HCT116 (cell line): Measurements from ENCODE around the gene PHACTR1. TPM values are rescaled to one million over a fixed set of nuclear protein-coding genes. Genes with fewer than 3 reads are reported as not detected.

Experiments used
- ATAC-seq: fragments of 200-7000 bp; cut with Tn5 transposase; 2 replicates; pipeline ENCODE4 v1.9.1; 2020; ENCODE audit warnings: mild to moderate bottlenecking, moderate library complexity
- BruUV-seq: library from RNA; stranded (reverse); fragments of 400-500 nt; replicated peaks from 2 replicates; lab custom pipeline; 2021; lab: Mats Ljungman, UMichigan
- CTCF ChIA-PET: fragments of 300-600 bp; sonication (Branson Sonifier 250); formaldehyde crosslinking; loops from one replicate; lab custom pipeline; 2021; ENCODE audit warnings: antibody characterized with exemption; lab: Charles Lee
- POLR2A ChIA-PET: fragments of 300-600, 350-600 bp; sonication (Branson Sonifier 250); formaldehyde crosslinking; loops from one replicate; lab custom pipeline; 2021; ENCODE audit warnings: antibody characterized with exemption; lab: Charles Lee
- RAD21 ChIA-PET, 2 experiments: fragments of 300-600 bp; sonication (Branson Sonifier 250); formaldehyde crosslinking; loops; one replicate each; lab custom pipeline; 2023; ENCODE audit warnings: low total read pairs in 2 of 2; ENCODE audit not compliant: uncharacterized antibody in 2 of 2, unreplicated experiment in 2 of 2, low non-redundant PET in 1 of 2; lab: Charles Lee
- DNase-seq: peaks from one replicate; pipeline ENCODE4 v3.0.0-alpha.2; 2010; ENCODE audit warnings: low read depth, low spot score
- H2AFZ ChIP-seq: fragments of 200-600 bp; shearing (Covaris generic), sonication (generic); 2 replicates; pipeline ENCODE4 v1.6.1; 2017; ENCODE audit warnings: low read depth, mixed run types, mixed read lengths, antibody characterized with exemption, low read length; ENCODE audit not compliant: poor library complexity, severe bottlenecking
- H3K27ac ChIP-seq: 2 replicates; pipeline ENCODE4 v1.5.1; 2012; ENCODE audit warnings: low read depth, low read length
- H3K27me3 ChIP-seq: fragments of 200-600 bp; sonication (generic); 2 replicates; pipeline ENCODE4 v1.6.1; 2016; ENCODE audit warnings: mixed run types, low read length, mixed read lengths; ENCODE audit not compliant: insufficient read depth
- H3K36me3 ChIP-seq, 2 experiments: fragments of 200-500 bp in 1 of 2; fragments of 200-600 bp in 1 of 2; sonication (Bioruptor generic) in 1 of 2; sonication (generic) in 1 of 2; 2 replicates each; pipeline versions ENCODE4 v1.5.1 to v1.6.1; 2014 to 2016; ENCODE audit warnings: low read length in 2 of 2, inconsistent platforms in 1 of 2, mixed read lengths in 1 of 2, mixed run types in 1 of 2; ENCODE audit not compliant: insufficient read depth in 2 of 2, control insufficient read depth in 1 of 2
- H3K4me1 ChIP-seq, 2 experiments: fragments of 200-600 bp in 1 of 2; sonication (generic) in 1 of 2; 2 replicates each; pipeline versions ENCODE4 v1.5.1 to v1.6.1; 2012 to 2017; ENCODE audit warnings: low read length in 2 of 2, inconsistent platforms in 1 of 2, mild to moderate bottlenecking in 1 of 2, mixed read lengths in 1 of 2, mixed run types in 1 of 2, moderate library complexity in 1 of 2; ENCODE audit not compliant: insufficient read depth in 2 of 2, control insufficient read depth in 1 of 2
- H3K4me2 ChIP-seq: fragments of 200-600 bp; sonication (generic); 2 replicates; pipeline ENCODE4 v1.6.1; 2017; ENCODE audit warnings: mixed run types, low read length, mixed read lengths
- H3K4me3 ChIP-seq, 2 experiments: fragments of 200-600 bp in 1 of 2; sonication (generic) in 1 of 2; replicated peaks in 1 of 2; 2 replicates each; pipeline ENCODE4 v1.5.1; 2011 to 2016; ENCODE audit warnings: low read length in 2 of 2, control low read depth in 1 of 2, low read depth in 1 of 2, mild to moderate bottlenecking in 1 of 2, mixed read lengths in 1 of 2, mixed run types in 1 of 2
- H3K79me2 ChIP-seq: fragments of 200-600 bp; sonication (generic); 2 replicates; pipeline ENCODE4 v1.6.1; 2017; ENCODE audit warnings: mild to moderate bottlenecking, mixed run types, low read length, moderate library complexity, mixed read lengths; ENCODE audit not compliant: insufficient read depth
- H3K9ac ChIP-seq: fragments of 200-600 bp; sonication (generic); 2 replicates; pipeline ENCODE4 v1.6.1; 2016; ENCODE audit warnings: low read length, mixed read lengths
- H3K9me2 ChIP-seq: fragments of 200-600 bp; sonication (generic), shearing (Covaris generic); 2 replicates; pipeline ENCODE4 v1.6.1; 2017; ENCODE audit warnings: mixed run types, mild to moderate bottlenecking, moderate library complexity; ENCODE audit not compliant: insufficient read depth
- H3K9me3 ChIP-seq, 2 experiments: fragments of 200-500 bp in 1 of 2; fragments of 200-600 bp in 1 of 2; sonication (Bioruptor generic) in 1 of 2; sonication (generic) in 1 of 2; 2 replicates each; pipeline ENCODE4 v1.6.1; 2014 to 2017; ENCODE audit warnings: low read length in 2 of 2, mixed read lengths in 2 of 2, inconsistent platforms in 1 of 2, low read depth in 1 of 2, mild to moderate bottlenecking in 1 of 2, mixed run types in 1 of 2, moderate library complexity in 1 of 2; ENCODE audit not compliant: control insufficient read depth in 1 of 2, insufficient read depth in 1 of 2
- H4K20me1 ChIP-seq: fragments of 200-600 bp; sonication (generic), shearing (Covaris generic); 2 replicates; pipeline ENCODE4 v1.6.1; 2017; ENCODE audit warnings: mixed run types, mild to moderate bottlenecking, moderate library complexity; ENCODE audit not compliant: insufficient read depth
- ELF1 ChIP-seq: IDR thresholded peaks from 2 replicates; pipeline ENCODE4 v1.6.1; 2012; ENCODE audit warnings: low read depth, borderline replicate concordance
- EZH2phosphoT487 ChIP-seq: fragments of 200-600 bp; IDR thresholded peaks from 2 replicates; pipeline ENCODE4 v1.6.1; 2018; ENCODE audit warnings: antibody characterized with exemption, borderline replicate concordance
- FOSL1 ChIP-seq: IDR thresholded peaks from 2 replicates; pipeline ENCODE4 v1.6.1; 2012; ENCODE audit warnings: low read depth
- JUND ChIP-seq: IDR thresholded peaks from 2 replicates; pipeline ENCODE4 v1.6.1; 2012
- POLR2A ChIP-seq: IDR thresholded peaks from 2 replicates; pipeline ENCODE4 v1.7.0; 2011; ENCODE audit warnings: borderline replicate concordance; ENCODE audit not compliant: insufficient read depth, insufficient read length; ENCODE audit errors: extremely low read depth
- POLR2AphosphoS5 ChIP-seq: IDR thresholded peaks from 2 replicates; pipeline ENCODE4 v1.6.1; 2011; ENCODE audit warnings: mild to moderate bottlenecking, low read depth, low read length, moderate library complexity
- RAD21 ChIP-seq: IDR thresholded peaks from 2 replicates; pipeline ENCODE4 v1.6.1; 2012; ENCODE audit warnings: low read depth, mild to moderate bottlenecking
- SIN3A ChIP-seq: IDR thresholded peaks from 2 replicates; pipeline ENCODE4 v1.6.1; 2012; ENCODE audit warnings: low read depth
- SRF ChIP-seq: IDR thresholded peaks from 2 replicates; pipeline ENCODE4 v1.6.1; 2012; ENCODE audit warnings: low read depth
- YY1 ChIP-seq: IDR thresholded peaks from 2 replicates; pipeline ENCODE4 v1.6.1; 2011; ENCODE audit warnings: low read length, low read depth, moderate library complexity, mild to moderate bottlenecking; ENCODE audit not compliant: insufficient replicate concordance; ENCODE audit errors: extremely low read depth
- intact Hi-C: fragments of 100-400 bp; cut with micrococcal nuclease; formaldehyde crosslinking; loops from 2 replicates; pipeline ENCODE4 v1.10.0; 2022
- total RNA-seq: library from RNA; stranded (reverse); gene quantifications from one replicate; pipeline ENCODE4 v1.2.1, GENCODE V29; 2021; ENCODE audit not compliant: unreplicated experiment
- TF ChIP-seq, protein P1 (sequence below): IDR thresholded peaks from 2 replicates; pipeline ENCODE4 v1.6.1; 2012; ENCODE audit warnings: low read depth
- TF ChIP-seq, protein P2 (sequence below), 3 experiments: fragments of 200-600 bp in 1 of 3; sonication (generic) in 1 of 3; IDR thresholded peaks in 2 of 3; conservative IDR thresholded peaks in 1 of 3; 2 replicates each; pipeline ENCODE4 v1.5.1; 2012 to 2017; ENCODE audit warnings: low read depth in 2 of 3, low read length in 2 of 3, antibody characterized with exemption in 1 of 3, borderline replicate concordance in 1 of 3, control low read depth in 1 of 3, mild to moderate bottlenecking in 1 of 3, mixed read lengths in 1 of 3, mixed run types in 1 of 3, moderate library complexity in 1 of 3; ENCODE audit not compliant: insufficient read depth in 1 of 3
- TF ChIP-seq, protein P3 (sequence below): IDR thresholded peaks from 2 replicates; pipeline ENCODE4 v1.6.1; 2011; ENCODE audit warnings: mild to moderate bottlenecking, low read length, moderate library complexity; ENCODE audit not compliant: insufficient replicate concordance; ENCODE audit errors: extremely low read depth

The PHACTR1 gene
- total RNA-seq, 1 experiment from 2014 or later = 0.17 TPM

DNA sequence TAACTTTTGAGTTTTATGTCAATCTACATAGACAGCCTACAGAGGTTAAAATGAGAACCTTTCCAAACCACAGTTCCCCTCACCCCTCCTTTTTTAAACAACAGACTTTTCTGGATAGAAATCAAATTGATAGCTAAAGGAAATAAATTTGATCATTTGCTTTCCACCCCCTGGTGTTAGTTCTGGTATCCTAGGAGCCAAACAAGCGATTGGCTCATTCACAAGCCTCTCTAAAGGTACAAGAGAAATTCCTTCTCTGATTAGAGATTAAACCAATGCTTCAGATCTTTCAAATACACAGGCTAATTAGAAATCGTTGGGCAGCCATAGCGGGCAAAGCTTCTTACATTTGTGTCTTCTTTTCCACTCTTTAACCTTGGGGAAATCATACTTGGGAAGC, 379.5 kb downstream of the PHACTR1 start (continued):
- TF ChIP-seq YY1 (no peak), RAD21 (no peak), ELF1 (no peak), JUND (no peak)
- TF ChIP-seq, protein P1, sequence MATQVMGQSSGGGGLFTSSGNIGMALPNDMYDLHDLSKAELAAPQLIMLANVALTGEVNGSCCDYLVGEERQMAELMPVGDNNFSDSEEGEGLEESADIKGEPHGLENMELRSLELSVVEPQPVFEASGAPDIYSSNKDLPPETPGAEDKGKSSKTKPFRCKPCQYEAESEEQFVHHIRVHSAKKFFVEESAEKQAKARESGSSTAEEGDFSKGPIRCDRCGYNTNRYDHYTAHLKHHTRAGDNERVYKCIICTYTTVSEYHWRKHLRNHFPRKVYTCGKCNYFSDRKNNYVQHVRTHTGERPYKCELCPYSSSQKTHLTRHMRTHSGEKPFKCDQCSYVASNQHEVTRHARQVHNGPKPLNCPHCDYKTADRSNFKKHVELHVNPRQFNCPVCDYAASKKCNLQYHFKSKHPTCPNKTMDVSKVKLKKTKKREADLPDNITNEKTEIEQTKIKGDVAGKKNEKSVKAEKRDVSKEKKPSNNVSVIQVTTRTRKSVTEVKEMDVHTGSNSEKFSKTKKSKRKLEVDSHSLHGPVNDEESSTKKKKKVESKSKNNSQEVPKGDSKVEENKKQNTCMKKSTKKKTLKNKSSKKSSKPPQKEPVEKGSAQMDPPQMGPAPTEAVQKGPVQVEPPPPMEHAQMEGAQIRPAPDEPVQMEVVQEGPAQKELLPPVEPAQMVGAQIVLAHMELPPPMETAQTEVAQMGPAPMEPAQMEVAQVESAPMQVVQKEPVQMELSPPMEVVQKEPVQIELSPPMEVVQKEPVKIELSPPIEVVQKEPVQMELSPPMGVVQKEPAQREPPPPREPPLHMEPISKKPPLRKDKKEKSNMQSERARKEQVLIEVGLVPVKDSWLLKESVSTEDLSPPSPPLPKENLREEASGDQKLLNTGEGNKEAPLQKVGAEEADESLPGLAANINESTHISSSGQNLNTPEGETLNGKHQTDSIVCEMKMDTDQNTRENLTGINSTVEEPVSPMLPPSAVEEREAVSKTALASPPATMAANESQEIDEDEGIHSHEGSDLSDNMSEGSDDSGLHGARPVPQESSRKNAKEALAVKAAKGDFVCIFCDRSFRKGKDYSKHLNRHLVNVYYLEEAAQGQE = no peak

DNA sequence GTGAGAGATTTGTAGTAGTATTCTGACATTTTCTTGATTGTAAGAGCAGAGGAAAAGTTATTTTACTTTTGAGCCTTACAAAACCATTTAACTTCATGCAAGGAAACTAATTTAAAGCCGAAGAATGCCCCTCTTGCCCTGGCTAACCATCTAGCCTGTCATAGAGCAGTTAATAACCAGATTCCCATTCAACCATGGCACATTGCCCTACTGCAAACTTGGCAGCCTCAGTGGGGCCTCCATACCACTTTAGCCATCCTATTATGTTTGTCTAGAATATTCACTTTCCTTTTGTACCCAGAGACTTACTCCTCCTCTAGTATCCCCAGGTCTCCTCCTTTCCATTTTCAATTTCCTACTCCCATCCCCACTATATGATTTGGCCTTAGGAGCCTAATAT, 380.9 kb downstream of the PHACTR1 start:
- ChIA-PET POLR2A (no interaction called here), RAD21 (no interaction called here), CTCF (no interaction called here)
- DNase-seq (no peak), ATAC-seq (no peak)
- Histone ChIP-seq H3K9me2 (no peaks in the 10 kb centered on the region), H3K9ac (no peak overlapping the region), H3K9me3 (no peaks in the 10 kb centered on the region), H3K79me2 (no peaks in the 10 kb centered on the region), H3K4me3 (no peak overlapping the region), H3K27ac (no peak overlapping the region), H3K4me1 (no peaks in the 10 kb centered on the region), H2AFZ (no peak overlapping the region), H3K36me3 (no peaks in the 10 kb centered on the region), H3K4me2 (no peak overlapping the region), H4K20me1 (no peaks in the 10 kb centered on the region), H3K27me3 (peaks cover 37% of the 10 kb centered on the region; the same call in 1 of the 2 replicates)
- intact Hi-C loops = no loop called here
- BruUV-seq = no TSS peak
- TF ChIP-seq, protein P2, sequence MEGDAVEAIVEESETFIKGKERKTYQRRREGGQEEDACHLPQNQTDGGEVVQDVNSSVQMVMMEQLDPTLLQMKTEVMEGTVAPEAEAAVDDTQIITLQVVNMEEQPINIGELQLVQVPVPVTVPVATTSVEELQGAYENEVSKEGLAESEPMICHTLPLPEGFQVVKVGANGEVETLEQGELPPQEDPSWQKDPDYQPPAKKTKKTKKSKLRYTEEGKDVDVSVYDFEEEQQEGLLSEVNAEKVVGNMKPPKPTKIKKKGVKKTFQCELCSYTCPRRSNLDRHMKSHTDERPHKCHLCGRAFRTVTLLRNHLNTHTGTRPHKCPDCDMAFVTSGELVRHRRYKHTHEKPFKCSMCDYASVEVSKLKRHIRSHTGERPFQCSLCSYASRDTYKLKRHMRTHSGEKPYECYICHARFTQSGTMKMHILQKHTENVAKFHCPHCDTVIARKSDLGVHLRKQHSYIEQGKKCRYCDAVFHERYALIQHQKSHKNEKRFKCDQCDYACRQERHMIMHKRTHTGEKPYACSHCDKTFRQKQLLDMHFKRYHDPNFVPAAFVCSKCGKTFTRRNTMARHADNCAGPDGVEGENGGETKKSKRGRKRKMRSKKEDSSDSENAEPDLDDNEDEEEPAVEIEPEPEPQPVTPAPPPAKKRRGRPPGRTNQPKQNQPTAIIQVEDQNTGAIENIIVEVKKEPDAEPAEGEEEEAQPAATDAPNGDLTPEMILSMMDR (IDR thresholded peaks at IDR 0.05 in 2 of 3, conservative IDR thresholded peaks at IDR 0.05 in 1 of 3; ENCODE audit: borderline replicate concordance in 1 of 3, insufficient read depth in 1 of 3, low read depth in 2 of 3, low read length in 2 of 3) = no peak
- TF ChIP-seq SIN3A (no peak), EZH2phosphoT487 (no peak), POLR2AphosphoS5 (no peak), SRF (no peak), ELF1 (no peak), FOSL1 (no peak), POLR2A (no peak), RAD21 (no peak), YY1 (no peak)
- TF ChIP-seq, protein P3, sequence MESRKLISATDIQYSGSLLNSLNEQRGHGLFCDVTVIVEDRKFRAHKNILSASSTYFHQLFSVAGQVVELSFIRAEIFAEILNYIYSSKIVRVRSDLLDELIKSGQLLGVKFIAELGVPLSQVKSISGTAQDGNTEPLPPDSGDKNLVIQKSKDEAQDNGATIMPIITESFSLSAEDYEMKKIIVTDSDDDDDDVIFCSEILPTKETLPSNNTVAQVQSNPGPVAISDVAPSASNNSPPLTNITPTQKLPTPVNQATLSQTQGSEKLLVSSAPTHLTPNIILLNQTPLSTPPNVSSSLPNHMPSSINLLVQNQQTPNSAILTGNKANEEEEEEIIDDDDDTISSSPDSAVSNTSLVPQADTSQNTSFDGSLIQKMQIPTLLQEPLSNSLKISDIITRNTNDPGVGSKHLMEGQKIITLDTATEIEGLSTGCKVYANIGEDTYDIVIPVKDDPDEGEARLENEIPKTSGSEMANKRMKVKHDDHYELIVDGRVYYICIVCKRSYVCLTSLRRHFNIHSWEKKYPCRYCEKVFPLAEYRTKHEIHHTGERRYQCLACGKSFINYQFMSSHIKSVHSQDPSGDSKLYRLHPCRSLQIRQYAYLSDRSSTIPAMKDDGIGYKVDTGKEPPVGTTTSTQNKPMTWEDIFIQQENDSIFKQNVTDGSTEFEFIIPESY = no peak
- TF ChIP-seq, protein P1 = no peak
